GM12874 (cell line): Measurements from ENCODE around the gene ARVCF.
A peak's percentile ranks its signal among the peaks of the same experiment; 100 is the strongest.

ENCODE experiments used
- CTCF ChIP-seq: IDR thresholded peaks from 2 replicates; pipeline ENCODE4 v1.5.1; 2011; ENCODE audit warnings: low read depth, mild to moderate bottlenecking, control low read depth, low read length, moderate library complexity; ENCODE audit not compliant: insufficient read depth

The ARVCF gene

GRCh38 chr22:19970031-19970478 is 46.6 kb downstream of the ARVCF start:
- no peak for TF ChIP-seq CTCF

- no peak for TF ChIP-seq CTCF
Observed at GRCh38 chr22:19969141-19969928, 47.3 kb downstream of the ARVCF start.

GRCh38 chr22:19968450-19968891 is 48.2 kb downstream of the ARVCF start:
- no peak for TF ChIP-seq CTCF

GRCh38 chr22:19967850-19968449 is 48.7 kb downstream of the ARVCF start:
- TF ChIP-seq CTCF, result no peak

- TF ChIP-seq CTCF, result no peak
Observed at GRCh38 chr22:19966908-19967750, 49.5 kb downstream of the ARVCF start.

- peak; percentile 38; the same call in 1 of the 2 replicates for TF ChIP-seq CTCF
Observed at GRCh38 chr22:19965771-19966709, 50.6 kb downstream of the ARVCF start.
